Uterus (tissue), 2 donors: Measurements from ENCODE around the gene NSUN6.

Source experiments
- POLR2A ChIP-seq, 2 donors: fragments of 450-650 bp; IDR thresholded peaks; one replicate each; pipeline ENCODE4 v1.6.1; 2016; ENCODE audit warnings: antibody characterized with exemption in 2 of 2, mild to moderate bottlenecking in 1 of 2, moderate library complexity in 1 of 2
- TF ChIP-seq, protein P1 (sequence below), 4 experiments: fragments of 200-600 bp in 2 of 4; fragments of 450-650 bp in 2 of 4; sonication (generic) in 2 of 4; IDR thresholded peaks; one replicate each; pipeline ENCODE4 v1.5.1; 2016 to 2019; ENCODE audit warnings: antibody characterized with exemption in 4 of 4, mild to moderate bottlenecking in 2 of 4, moderate library complexity in 1 of 4

DNA sequence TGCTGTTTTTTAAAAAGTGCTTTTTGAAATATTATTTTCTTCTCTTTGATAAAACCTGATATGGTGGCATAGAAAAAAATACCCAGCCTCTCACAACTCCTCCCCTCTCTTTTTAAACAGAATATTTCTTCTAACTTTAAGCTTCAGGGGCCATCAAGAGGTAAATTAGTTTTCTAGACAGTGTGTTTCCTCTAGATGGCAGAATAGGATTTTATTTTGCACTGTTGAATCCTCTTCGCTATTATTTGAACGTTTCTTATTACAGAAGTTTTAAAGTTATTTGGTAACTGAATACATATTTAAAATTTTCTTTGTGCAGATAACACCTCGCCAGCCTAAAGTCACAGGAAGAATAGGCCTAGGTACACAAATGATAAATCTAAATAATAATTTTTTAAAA lies 38.1 kb upstream of the NSUN6 start:
- TF ChIP-seq, protein P1, sequence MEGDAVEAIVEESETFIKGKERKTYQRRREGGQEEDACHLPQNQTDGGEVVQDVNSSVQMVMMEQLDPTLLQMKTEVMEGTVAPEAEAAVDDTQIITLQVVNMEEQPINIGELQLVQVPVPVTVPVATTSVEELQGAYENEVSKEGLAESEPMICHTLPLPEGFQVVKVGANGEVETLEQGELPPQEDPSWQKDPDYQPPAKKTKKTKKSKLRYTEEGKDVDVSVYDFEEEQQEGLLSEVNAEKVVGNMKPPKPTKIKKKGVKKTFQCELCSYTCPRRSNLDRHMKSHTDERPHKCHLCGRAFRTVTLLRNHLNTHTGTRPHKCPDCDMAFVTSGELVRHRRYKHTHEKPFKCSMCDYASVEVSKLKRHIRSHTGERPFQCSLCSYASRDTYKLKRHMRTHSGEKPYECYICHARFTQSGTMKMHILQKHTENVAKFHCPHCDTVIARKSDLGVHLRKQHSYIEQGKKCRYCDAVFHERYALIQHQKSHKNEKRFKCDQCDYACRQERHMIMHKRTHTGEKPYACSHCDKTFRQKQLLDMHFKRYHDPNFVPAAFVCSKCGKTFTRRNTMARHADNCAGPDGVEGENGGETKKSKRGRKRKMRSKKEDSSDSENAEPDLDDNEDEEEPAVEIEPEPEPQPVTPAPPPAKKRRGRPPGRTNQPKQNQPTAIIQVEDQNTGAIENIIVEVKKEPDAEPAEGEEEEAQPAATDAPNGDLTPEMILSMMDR (IDR thresholded peaks at IDR 0.05) = no peak
- TF ChIP-seq POLR2A (IDR thresholded peaks at IDR 0.05) = no peak
